Measurements from ENCODE around the gene TSNAXIP1.

The TSNAXIP1 gene

GRCh38 chr16:67781565-67781921 is 25.1 kb upstream of the TSNAXIP1 start:
- no peak for DNase-seq (ENCODE audit: low spot score)
- no peak for TF ChIP-seq CTCF (IDR thresholded peaks at IDR 0.05; ENCODE audit: borderline replicate concordance, control extremely low read depth, extremely low read depth, insufficient read depth, missing control alignments)
- in situ Hi-C loops (cut with MboI; ENCODE audit: low sequenced_read_pairs, unreplicated experiment): no loop called here

- no peak for TF ChIP-seq CTCF (IDR thresholded peaks at IDR 0.05; ENCODE audit: borderline replicate concordance, control extremely low read depth, extremely low read depth, insufficient read depth, missing control alignments)
- in situ Hi-C loops (cut with MboI; ENCODE audit: low sequenced_read_pairs, unreplicated experiment): no loop called here
- DNase-seq (ENCODE audit: low spot score): no peak
Observed at GRCh38 chr16:67782567-67783352, 23.9 kb upstream of the TSNAXIP1 start.

- TF ChIP-seq CTCF (IDR thresholded peaks at IDR 0.05; ENCODE audit: borderline replicate concordance, control extremely low read depth, extremely low read depth, insufficient read depth, missing control alignments): no peak
Observed at GRCh38 chr16:67783353-67783725, 23.4 kb upstream of the TSNAXIP1 start.

GRCh38 chr16:67786491-67786890 is 20.2 kb upstream of the TSNAXIP1 start:
- TF ChIP-seq CTCF (IDR thresholded peaks at IDR 0.05; ENCODE audit: borderline replicate concordance, control extremely low read depth, extremely low read depth, insufficient read depth, missing control alignments): no peak
- no peak for DNase-seq (ENCODE audit: low spot score)
- in situ Hi-C loops (cut with MboI; ENCODE audit: low sequenced_read_pairs, unreplicated experiment): no loop called here

More at GRCh38 chr16:67783353-67783725, 23.4 kb upstream of the TSNAXIP1 start:
- DNase-seq (ENCODE audit: low spot score): no peak
- in situ Hi-C loops (cut with MboI; ENCODE audit: low sequenced_read_pairs, unreplicated experiment): no loop called here

GRCh38 chr16:67790071-67790470 is 16.6 kb upstream of the TSNAXIP1 start:
- no peak for TF ChIP-seq CTCF (IDR thresholded peaks at IDR 0.05; ENCODE audit: borderline replicate concordance, control extremely low read depth, extremely low read depth, insufficient read depth, missing control alignments)
- in situ Hi-C loops (cut with MboI; ENCODE audit: low sequenced_read_pairs, unreplicated experiment): no loop called here
- no peak for DNase-seq (ENCODE audit: low spot score)

GRCh38 chr16:67796099-67796718 is 10.5 kb upstream of the TSNAXIP1 start:
- in situ Hi-C loops (cut with MboI; ENCODE audit: low sequenced_read_pairs, unreplicated experiment): no loop called here
- no peak for TF ChIP-seq CTCF (IDR thresholded peaks at IDR 0.05; ENCODE audit: borderline replicate concordance, control extremely low read depth, extremely low read depth, insufficient read depth, missing control alignments)
- no peak for DNase-seq (ENCODE audit: low spot score)
